ENCODE results near the gene RAD51AP2. TPM values are rescaled to one million over a fixed set of nuclear protein-coding genes. Genes with fewer than 3 reads are reported as not detected.

The RAD51AP2 gene
- total and polyA plus RNA-seq, 10 of the 15 experiments (the other 5 are each of a cell fraction or from before 2014, with no cell fraction given) = under 0.01 to 0.02 TPM; not detected in 8

DNA sequence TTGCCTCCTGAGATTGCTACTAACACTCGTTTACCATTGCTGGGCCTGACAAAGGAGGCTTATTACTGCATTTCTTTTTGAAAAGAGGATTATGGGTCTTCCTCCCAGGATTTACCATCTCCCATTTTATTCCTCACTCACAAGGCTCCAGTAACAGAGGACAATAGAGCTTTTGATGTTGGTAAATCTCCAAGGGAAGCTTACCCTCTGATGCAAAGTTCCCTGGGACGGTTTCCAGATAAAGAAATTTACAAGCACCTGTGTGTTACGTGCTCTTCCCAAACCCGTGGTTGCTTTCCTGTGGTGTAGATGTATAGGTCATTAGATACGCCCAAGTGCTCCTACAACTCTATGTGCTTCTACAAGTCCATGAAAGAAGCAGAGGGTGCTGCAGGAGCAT, 39.4 kb upstream of the RAD51AP2 start:
- RAD21 ChIA-PET (ENCODE audit: unreplicated experiment) = interaction anchor here (1.1 kb wide), 1 partner anchor 114 kb away, joined by 6 read pairs; no protein-coding TSS in a partner anchor
- H3K27ac ChIP-seq (ENCODE audit: control insufficient read depth, insufficient read depth) = no peak overlapping the region
- SMC1A ChIA-PET (ENCODE audit: uncharacterized antibody, unreplicated experiment) = interaction anchor here (1.1 kb wide), 1 partner anchor 12 kb away, joined by 3 read pairs; no protein-coding TSS in a partner anchor
- intact Hi-C loops (cut with micrococcal nuclease; ENCODE audit: unreplicated experiment) = no loop called here
- H3K9me3 ChIP-seq (replicated peaks; ENCODE audit: control insufficient read depth, insufficient read depth, low read length) = no peaks in the 10 kb centered on the region
- no peak overlapping the region for H3K9ac ChIP-seq (ENCODE audit: control insufficient read depth, insufficient read depth, low read length)
- FAIRE-seq (no peak), ATAC-seq (no peak), DNase-seq (ENCODE audit: low read depth, low spot score) (no peak)
- no peak overlapping the region for H3K4me2 ChIP-seq (ENCODE audit: control insufficient read depth, insufficient read depth)
- H3K4me1 ChIP-seq (ENCODE audit: control insufficient read depth, insufficient read depth, low read length) = no peaks in the 10 kb centered on the region
- BruUV-seq (replicated peaks) = no TSS peak
- H2AFZ ChIP-seq (ENCODE audit: control insufficient read depth, low read depth, low read length) = no peak overlapping the region
- H3K4me3 ChIP-seq = no peak overlapping the region
- H3K27me3 ChIP-seq (replicated peaks in 1 of 2; ENCODE audit: control insufficient read depth in 2 of 2, insufficient read depth in 2 of 2, low read length in 1 of 2) = no peaks in the 10 kb centered on the region; a peak in 1 of 4 replicates
- 2% methylated on average over 5 of the region's 5 CpGs for WGBS (ENCODE audit: insufficient coverage, insufficient replicate concordance, low lambda C conversion rate, missing lambda C conversion rate)
- POLR2A ChIA-PET = no interaction called here
- H3K79me2 ChIP-seq (ENCODE audit: control insufficient read depth, insufficient read depth, low read length) = no peaks in the 10 kb centered on the region
- no peaks in the 10 kb centered on the region for H4K20me1 ChIP-seq (ENCODE audit: control insufficient read depth, insufficient read depth)
- CTCF ChIA-PET = interaction anchor here (1.6 kb wide), 1 partner anchor 12 kb away, joined by 4 read pairs; no protein-coding TSS in a partner anchor
- H3K36me3 ChIP-seq (ENCODE audit: control insufficient read depth in 2 of 2, insufficient read depth in 2 of 2, low read length in 1 of 2) = no peaks in the 10 kb centered on the region
- in situ Hi-C loops (cut with MboI) = no loop called here
- TF ChIP-seq, protein P1, sequence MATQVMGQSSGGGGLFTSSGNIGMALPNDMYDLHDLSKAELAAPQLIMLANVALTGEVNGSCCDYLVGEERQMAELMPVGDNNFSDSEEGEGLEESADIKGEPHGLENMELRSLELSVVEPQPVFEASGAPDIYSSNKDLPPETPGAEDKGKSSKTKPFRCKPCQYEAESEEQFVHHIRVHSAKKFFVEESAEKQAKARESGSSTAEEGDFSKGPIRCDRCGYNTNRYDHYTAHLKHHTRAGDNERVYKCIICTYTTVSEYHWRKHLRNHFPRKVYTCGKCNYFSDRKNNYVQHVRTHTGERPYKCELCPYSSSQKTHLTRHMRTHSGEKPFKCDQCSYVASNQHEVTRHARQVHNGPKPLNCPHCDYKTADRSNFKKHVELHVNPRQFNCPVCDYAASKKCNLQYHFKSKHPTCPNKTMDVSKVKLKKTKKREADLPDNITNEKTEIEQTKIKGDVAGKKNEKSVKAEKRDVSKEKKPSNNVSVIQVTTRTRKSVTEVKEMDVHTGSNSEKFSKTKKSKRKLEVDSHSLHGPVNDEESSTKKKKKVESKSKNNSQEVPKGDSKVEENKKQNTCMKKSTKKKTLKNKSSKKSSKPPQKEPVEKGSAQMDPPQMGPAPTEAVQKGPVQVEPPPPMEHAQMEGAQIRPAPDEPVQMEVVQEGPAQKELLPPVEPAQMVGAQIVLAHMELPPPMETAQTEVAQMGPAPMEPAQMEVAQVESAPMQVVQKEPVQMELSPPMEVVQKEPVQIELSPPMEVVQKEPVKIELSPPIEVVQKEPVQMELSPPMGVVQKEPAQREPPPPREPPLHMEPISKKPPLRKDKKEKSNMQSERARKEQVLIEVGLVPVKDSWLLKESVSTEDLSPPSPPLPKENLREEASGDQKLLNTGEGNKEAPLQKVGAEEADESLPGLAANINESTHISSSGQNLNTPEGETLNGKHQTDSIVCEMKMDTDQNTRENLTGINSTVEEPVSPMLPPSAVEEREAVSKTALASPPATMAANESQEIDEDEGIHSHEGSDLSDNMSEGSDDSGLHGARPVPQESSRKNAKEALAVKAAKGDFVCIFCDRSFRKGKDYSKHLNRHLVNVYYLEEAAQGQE (IDR thresholded peaks at IDR 0.05; ENCODE audit: low read depth, low read length) = no peak
- TF ChIP-seq, protein P2, sequence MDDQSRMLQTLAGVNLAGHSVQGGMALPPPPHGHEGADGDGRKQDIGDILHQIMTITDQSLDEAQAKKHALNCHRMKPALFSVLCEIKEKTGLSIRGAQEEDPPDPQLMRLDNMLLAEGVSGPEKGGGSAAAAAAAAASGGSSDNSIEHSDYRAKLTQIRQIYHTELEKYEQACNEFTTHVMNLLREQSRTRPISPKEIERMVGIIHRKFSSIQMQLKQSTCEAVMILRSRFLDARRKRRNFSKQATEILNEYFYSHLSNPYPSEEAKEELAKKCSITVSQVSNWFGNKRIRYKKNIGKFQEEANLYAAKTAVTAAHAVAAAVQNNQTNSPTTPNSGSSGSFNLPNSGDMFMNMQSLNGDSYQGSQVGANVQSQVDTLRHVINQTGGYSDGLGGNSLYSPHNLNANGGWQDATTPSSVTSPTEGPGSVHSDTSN (IDR thresholded peaks at IDR 0.05; ENCODE audit: insufficient replicate concordance, low read depth, low read length) = no peak
- TF ChIP-seq CHD4 (IDR thresholded peaks at IDR 0.05) (no peak), NRF1 (conservative IDR thresholded peaks at IDR 0.05; ENCODE audit: low read depth, low read length) (no peak), FOS (IDR thresholded peaks at IDR 0.05; ENCODE audit: borderline replicate concordance, extremely low read depth, insufficient read length) (no peak), POLR2AphosphoS5 (IDR thresholded peaks at IDR 0.05; ENCODE audit: low read length) (no peak), ZNF274 (IDR thresholded peaks at IDR 0.05; ENCODE audit: insufficient read depth, insufficient read length) (no peak), NFYA (IDR thresholded peaks at IDR 0.05; ENCODE audit: borderline replicate concordance, low read depth, low read length) (no peak), TCF12 (IDR thresholded peaks at IDR 0.05; ENCODE audit: low read depth, low read length) (no peak), KDM1A (IDR thresholded peaks at IDR 0.05; ENCODE audit: borderline replicate concordance) (no peak), HDGF (IDR thresholded peaks at IDR 0.05) (no peak), RFX5 (IDR thresholded peaks at IDR 0.05; ENCODE audit: low read depth, low read length) (no peak)
- TF ChIP-seq, protein P3, sequence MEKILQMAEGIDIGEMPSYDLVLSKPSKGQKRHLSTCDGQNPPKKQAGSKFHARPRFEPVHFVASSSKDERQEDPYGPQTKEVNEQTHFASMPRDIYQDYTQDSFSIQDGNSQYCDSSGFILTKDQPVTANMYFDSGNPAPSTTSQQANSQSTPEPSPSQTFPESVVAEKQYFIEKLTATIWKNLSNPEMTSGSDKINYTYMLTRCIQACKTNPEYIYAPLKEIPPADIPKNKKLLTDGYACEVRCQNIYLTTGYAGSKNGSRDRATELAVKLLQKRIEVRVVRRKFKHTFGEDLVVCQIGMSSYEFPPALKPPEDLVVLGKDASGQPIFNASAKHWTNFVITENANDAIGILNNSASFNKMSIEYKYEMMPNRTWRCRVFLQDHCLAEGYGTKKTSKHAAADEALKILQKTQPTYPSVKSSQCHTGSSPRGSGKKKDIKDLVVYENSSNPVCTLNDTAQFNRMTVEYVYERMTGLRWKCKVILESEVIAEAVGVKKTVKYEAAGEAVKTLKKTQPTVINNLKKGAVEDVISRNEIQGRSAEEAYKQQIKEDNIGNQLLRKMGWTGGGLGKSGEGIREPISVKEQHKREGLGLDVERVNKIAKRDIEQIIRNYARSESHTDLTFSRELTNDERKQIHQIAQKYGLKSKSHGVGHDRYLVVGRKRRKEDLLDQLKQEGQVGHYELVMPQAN (conservative IDR thresholded peaks at IDR 0.05) = no peak
